Left hindlimb (tissue), 1 donor: Measurements from ENCODE around the gene EME2.
"Not testable (repeated sequence)": the region's sequence is repeated elsewhere in the genome, so short reads cannot be mapped to it uniquely, and the experiment has no call there.

Experiments
- DNase-seq: peaks from one replicate; pipeline ENCODE4 v3.0.0-alpha.2; 2018

Gene EME2

DNA sequence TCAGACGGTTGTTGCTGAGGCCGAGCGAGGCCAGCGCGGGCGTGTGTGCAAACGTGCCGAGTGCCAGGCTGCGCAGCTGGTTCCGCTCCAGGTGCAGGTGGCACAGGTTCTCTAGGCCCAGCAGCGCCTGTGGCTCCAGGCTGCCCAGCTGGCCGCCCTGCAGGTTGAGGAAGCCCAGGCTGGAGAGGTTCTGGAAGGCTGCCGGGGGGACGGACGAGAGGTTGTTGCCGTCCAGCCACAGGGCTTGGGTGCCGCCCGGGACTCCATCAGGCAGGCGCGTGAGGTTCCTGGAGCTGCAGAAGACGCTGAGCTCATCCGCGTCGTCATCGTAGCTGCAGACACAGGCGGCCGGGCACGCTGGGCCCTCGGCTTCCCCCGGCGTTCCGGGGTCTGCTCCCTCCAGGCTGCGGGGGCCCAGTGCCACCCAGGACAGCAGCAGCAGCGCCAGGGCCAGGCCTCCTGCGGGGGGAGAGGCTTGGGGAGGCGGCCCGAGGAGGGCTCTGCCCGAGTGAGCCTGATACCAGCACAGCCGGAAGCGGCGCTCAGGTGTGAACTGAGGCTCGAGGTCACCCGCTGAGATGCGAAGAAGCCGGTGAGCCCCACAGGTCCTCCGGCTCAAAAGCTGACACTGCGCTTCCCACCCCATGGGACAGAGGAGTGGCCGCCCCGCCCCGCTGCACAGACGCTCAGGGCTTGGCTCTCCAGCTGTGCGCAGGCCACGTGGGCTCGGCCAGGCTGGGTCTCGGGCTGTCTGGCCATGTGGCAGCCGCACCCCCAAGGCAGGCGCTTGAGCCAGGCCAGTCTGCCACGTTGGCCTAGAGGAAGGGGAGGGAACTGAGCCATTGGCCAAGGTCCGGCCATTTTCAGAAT, 19.6 kb downstream of the EME2 start:
- DNase-seq, result no peak

DNA sequence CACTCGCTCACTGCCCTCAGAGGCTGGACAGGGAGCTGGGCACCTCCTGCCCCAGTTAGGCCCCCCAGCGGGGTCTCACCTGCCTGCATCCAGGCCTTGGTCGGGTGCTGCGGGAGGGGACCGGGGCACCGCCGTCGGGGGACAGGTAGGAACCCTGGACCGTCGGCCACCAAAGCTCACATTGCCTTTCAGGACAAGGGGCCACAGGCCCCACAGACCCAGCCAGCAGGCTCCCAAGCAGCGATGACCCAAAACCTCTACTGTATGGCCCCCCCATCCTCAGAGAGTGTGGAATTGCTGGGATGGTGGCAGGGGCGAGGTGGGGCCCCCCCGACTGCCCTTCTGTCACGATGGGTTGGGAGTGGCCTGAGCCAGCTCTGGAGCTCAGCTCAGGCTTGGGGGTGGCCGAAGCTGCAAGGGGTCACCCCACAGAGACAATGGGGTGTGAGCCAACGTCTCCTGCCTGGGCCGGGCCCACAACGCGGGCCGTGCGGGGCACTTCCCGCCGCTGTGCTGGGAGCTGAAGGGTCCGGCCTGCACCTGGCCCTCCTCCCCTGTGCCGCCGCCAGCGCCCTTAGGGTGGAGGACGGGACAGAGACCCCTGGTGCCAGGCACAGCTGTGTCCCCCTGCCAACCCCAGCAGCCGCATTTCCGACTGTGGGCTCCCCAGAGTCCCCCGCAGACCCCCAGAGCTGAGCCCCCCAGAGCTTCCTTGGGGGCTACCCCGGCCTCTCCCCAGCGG, 20.4 kb downstream of the EME2 start:
- DNase-seq, result no peak

DNA sequence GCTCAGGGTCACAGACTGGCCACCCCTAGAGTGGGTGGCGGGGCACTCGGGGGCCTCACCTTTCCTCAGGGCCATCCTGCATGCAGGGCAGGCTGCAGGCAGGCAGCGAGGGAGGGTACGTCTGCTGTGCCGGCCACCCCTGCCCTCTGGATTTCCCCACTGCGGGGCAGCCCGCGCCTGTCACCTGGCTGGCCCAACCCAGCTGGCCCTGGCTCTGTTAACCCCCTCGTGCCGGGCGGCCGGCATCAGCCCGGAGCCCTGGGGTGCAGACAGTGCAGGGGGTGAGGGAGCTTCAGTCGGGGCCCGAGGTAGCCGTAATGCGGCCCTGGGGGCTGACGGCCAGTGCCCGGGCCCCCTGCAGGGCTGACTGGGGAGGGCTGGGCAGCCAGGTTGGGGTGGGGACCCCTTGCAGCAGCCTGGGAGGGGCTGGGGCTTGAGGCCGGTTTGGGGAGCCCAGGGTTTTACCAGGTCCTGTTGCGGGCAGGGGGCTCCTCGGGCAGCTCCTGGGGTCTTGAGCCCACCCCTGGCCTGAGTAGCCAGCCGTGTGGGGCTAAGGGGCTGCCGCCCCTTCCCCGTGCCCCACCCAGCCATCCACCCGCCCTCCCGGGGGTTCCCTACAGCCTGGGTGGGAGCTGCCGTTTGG, 21.1 kb downstream of the EME2 start, which contains the start of gene IGFALS:
IGFALS (minus strand) TSS at position 128 of the 643 bp plus-strand sequence; CDS start at position 75, 53 bp downstream.
- DNase-seq, result no peak

DNA sequence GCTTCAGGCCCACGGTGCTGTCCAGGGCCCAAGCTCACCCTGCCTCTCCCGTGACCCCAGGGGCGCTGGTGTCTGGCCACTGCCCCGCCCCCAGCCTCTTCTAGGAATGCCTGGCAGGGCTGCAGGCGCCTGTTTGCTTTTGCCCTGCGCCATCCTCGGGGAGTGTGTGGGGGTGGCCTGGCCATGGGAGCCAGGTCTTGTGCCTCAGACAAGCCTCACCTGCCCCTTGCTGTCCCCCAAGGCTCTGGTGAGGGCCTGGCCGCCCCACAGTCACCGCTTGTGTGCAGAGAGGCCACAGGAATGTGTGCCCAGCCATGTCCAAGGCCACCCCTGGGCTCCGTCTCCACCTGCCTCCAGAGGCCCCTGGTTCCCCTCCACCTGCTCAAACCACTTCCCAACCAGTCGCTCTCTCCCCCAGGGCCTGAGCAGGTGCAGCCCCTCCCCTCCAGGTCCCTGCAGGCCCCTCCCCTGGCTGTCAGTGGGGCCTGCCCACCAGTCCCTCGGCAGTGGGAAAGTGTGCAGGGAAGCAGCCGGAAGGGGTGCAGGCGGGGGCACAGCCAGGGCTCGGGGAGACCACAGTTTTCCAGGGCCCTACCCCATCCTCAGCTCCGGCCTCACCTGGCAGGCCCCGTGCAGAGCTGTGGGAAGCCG, 21.7 kb downstream of the EME2 start:
- no peak for DNase-seq

DNA sequence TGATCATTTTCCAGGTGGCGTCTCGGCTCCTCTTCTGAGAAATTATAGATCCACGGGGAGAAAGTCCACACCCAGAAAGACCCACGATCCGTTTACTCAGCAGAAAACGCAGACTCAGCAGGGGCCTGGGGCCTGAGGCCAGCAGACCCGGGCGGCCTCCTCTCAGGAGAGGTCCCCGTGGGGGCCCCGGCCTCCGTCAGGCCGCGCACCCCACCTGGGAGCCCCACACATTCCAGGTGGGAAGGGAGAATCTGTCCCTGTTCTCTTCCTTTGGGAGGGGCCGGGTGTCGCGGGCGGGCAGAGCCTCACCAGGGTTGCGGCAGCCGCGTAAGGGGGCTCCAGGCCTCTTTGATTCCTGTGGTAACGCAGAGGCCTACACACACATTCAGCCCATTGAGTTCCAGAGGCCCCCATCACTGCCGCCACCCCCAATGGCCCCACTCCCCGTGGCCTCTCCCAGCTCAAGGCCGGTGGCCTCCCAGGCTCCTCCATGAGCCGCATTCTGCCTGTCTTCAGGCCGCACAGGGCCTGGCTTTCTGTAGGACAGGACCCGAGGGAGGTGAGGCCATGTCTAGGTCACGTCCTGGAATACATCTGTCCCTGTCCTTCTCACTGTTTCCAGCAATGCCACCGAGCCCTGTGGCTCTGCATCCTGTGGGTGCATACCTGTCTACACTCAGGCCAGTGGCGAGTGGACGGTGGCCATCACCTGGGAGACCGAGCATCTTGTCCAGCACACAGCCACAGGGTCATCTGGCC, 22.5 kb downstream of the EME2 start:
- no peak for DNase-seq

DNA sequence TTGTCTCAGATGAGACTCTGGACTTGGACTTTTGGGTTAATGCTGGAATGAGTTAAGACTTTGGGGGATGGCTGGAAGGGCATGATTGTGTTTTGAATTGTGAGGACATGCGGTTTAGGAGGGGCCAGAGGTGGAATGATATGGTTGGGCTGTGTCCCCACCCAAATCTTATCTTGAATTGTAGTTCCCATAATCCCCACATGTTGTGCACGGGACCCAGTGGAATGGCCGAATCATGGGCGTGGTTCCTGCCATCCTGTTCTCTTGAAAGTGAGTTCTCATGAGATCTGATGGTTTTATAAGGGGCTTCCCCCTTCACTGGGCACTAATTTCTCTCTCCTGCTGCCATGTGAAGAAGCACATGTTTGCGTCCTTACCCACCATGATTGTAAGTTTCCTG, 26.7 kb downstream of the EME2 start:
- not testable (repeated sequence) for DNase-seq

DNA sequence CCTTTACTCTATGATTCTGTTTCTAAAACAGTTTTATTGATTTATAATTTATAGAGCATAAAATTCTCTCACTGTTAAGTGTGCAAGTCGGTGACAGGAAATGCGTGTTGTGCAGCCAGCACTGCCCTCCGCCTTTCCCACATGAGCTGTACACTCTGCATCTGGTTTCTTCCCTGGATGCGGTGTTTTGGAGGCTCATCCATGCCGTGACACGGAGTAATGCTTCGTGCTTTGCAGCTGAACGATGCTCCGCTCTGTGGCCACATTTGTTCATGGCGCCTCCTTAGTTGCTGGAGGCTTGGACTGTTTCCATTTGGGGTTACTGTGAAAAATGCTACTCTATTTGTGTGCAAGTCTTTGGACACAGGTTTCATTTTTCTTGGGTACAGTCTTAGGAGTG, 28.1 kb downstream of the EME2 start:
- no peak for DNase-seq

DNA sequence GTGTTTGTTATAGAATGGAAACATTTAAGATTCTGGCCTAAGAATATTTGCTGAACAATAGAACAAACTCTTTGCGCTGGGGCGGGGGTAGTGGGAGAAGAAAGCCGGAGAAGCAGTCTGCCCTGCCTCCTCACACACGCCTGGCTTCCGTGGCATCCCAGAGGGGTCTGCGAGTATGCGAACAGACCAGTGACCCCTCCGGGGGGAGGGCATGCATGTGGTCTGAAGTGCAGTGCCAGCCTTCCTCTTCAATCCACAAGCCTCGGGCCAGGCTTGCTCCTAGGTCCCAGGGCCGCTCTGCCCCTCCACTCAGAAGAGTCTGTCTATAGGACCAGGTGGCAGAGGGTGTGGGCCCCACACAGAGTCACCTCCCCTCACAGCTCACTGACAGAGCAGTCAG, 35.0 kb downstream of the EME2 start:
- DNase-seq, result no peak

DNA sequence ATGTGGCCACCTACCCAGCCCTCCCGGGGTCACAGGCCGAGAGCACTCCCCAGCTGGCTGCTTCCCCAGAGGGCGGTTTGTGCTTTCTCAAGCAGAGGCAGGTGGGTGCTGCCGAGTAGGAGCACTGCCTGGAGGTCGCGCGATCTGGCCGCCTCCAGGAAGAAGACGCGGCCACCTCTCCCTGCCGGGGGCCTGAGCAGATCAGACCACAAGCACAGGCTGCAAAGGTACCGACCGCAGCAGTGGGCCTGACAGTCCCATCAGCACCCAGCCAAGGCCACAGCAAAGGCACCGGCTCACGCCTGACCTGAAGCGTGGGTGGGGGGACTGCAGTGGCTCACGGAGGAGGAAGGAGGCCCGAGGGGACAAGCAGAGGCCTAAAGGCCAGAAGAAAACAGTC, 36.1 kb downstream of the EME2 start:
- DNase-seq, result no peak

DNA sequence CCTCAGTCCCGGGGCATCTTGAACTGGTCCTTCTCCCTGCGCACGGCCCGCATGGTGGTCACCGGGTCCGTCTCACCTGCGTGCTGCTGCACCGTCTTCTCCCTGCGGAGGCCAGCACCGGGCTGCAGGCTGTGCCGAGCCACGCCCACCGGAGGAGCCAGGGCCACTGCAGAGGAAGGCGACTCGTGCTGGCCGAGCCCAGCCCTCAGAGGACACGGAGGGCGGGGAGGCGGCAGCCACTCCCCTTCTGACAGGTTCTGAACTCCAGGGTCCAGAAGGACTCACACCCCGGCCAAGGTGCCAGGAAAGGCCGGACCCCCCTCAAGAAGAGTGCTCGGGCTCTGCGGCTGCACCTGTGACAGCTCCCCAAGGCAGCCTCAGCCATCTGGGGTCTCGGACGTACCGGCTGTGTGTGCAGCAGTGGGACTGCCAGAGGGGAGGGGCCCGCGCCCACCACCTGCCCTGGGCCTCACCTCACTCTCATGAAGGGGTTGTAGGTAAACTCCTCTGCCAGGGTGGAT, 36.7 kb downstream of the EME2 start:
- no peak for DNase-seq

DNA sequence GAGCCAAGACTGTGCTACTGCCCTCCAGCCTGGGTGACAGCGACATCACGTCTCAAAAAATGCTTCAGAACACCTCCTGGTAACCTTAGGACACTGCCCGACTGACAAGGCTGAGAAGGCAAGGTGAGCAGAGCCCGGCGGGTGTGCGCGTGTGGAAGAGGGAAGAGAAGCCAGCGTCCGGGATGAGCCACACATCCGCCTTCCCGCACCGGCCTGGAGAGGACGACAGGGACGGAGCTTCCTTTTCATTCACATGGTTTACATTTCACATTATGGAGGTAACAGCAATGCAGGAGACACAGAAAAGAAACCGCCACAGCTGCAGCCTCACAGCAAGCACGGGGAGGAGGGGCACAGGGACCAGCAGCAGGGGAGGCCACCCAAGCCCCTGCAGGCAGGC, 37.5 kb downstream of the EME2 start:
- DNase-seq, result no peak

DNA sequence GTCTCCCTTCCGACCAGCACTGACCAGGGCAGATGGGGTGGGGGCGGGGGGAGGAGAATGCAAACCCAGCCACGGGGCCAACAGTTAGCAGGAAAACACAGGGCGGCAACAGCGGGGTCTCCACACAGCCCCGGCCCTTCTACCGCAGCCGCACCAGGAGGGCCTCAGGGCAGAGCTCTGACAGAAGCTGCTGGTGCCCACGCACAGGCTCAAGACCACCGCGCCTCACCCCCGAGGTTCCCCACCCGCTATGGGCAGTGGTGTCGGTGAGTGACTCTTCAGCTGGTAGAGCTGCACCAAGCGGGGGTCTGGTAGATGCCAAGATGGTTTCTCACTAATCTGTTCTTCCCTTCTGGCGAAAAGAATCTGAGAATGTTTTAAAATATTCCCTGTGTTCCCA, 37.9 kb downstream of the EME2 start:
- no peak for DNase-seq

DNA sequence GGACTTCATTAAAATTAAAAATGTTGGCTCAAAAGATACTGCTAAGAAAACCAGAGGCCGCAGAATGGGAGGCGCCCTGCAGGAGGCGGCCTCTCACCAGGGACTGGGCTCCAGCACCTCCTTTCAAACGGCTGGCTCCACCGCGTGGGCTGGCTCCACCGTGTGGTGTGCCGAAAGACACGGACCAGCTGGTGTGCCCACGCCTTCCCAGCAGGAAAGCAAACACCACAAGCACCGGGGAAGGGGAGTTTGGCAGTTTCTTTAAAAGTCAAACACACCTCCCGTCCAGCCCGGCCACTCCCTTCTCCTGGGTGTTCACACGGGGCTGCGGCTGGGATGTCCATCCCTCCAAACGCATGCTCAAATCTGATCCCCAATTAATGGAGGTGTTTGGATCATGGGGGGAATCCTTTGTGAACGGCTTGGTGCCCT, 40.1 kb downstream of the EME2 start:
- DNase-seq, result no peak

DNA sequence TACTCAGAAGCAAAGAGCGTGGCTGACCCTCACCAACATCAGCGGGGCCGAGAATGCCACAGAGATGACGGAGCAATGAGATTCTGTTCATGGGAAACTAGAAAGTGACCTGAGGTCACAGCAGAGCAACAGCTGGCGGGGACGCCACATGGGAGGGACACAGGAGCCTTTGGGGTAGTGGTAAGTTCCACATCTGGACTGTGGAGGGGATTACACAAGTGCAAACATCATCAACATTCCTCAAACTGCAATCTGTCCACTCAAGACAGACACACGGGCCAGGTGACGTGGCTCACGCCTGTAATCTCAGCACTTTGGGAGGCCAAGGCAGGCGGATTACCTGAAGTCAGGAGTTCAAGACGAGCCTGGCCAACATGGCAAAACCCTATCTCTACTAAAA, 42.9 kb downstream of the EME2 start:
- no peak for DNase-seq

DNA sequence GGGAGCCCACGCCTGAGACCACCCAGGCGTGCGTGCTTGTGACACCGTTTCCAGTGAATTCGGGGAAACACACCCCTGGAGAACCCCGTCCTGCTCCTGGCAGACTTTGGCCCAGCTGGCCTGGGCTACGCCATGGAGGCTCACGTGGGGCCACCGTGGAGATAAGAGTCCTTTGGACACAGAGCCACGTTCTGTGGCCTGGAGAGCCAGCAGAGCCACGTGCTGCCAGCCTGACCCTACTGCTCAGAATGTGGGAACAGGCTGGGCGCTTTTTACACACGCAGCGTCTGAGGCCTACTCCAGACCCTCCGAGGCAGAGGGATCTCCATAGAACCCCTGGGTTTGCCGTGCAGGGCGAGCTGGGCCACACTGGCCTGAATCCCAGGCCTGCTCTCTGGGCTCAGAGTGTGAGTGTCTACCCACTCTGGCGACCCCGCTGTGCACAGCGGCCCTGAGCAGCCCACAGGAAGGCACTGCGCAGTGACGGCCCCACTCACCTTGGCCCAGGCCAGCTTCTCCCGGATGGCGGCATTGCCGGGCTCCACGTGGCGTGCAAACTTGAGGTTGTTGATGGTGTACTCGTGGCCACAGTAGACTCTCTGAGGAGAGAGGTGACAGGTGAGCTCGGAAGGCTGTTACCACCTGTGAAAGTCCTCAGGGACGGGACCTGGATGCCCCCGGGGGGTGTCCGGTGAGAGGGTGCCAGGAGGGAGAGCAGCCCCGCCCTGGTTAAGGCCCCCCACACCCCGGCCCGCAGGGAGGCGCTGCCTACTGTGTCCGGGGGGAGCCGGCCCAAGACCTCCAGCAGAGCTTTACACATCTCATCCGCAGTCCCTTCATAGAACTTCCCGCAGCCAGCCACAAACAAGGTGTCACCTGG, 44.0 kb downstream of the EME2 start:
- no peak for DNase-seq

DNA sequence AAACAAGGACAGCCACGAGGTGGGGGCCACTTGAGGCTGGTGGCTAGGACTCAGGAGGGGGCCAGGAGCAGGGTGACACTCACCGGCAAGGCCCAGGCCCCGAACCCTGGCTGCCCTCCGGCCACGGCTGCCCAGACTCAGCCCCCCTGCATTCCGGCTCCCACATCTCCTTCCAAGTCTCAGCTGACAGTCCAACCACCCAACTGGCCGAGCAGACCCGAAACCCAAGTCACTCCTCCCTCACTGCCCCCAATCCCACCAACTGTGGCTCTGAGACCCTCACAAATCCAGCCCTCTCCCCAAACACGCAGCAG, 44.6 kb downstream of the EME2 start:
- no peak for DNase-seq

DNA sequence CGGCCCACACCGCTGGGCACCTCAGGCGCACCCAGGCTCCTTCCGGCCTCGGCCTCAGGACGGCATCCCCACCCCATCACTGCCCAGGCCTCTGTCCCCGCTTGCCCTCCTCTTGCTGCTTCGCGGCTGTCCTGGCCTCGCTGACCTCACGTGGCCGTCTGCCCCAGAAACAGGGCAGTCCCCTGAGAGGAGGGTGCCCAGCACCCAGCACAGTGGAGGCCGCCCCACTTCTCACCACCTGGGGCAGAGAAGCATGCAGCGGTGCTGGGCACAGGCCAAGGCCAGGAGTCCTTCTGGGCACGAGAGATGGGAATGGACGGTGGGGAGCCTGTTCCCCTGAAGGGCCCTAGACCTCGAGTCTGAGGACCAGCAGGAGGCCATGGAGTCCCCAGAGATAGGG, 45.1 kb downstream of the EME2 start:
- DNase-seq, result no peak

DNA sequence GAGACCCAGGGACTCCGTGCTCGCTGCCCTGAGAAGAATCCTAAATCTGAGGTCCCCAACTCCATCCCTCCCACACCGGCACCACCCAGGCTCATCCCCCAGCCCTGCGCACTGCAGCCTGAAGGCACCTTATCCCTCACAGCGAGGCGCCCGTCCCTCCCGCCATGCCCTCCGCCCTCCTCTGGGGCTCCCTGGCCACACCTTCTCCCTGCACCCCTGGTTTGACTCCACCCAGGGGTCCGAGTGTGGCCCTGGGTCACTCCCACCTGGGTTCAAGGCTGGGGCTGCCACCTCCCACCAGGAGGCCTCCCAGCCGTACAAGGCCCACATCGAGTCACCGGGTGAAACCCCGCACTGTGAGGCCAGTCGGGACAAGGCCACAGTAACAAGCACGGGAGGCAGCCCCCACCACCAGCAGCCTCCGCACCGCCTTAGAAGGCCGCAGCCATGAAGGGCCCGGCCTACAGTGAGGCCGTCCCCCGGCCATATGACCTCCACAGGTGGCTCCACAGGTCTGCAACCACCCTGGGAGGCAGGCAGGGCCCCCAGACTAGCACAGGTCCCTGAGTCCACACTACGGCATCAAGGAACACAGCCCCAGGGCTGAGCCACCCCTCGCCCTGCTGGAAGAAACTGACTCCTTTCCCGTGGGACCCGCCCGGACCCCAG, 45.7 kb downstream of the EME2 start:
- no peak for DNase-seq

DNA sequence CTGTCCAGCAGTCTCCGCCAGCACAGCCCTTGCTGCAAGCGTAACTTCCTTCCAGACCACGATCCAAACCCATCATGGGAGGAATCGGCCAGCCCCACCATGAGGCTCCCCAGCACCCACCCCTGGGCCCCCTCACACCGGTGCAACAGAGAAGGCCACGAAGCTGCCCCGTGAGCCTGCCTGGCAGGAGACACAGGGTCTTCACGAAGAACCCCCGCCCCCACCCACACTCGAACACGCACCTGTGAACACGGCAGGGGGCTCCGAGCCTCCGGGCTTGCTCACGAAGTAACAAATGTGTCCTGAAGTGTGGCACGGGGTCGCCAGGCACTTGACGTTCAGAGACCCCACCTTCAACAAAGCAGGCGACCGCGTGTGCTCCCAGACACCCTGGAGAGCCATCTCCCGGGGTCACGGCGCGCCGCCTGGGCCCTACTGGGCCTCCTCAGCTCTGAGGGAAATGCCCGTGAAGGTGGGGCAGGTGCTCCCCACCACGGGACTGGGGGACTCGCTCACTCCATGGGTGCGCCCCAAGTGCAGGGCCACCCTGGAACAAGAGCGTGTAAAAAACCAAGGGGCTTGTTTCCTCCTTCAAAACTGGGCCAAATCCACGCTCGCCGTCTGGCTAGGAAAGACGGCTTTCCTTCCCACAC, 46.4 kb downstream of the EME2 start:
- no peak for DNase-seq

DNA sequence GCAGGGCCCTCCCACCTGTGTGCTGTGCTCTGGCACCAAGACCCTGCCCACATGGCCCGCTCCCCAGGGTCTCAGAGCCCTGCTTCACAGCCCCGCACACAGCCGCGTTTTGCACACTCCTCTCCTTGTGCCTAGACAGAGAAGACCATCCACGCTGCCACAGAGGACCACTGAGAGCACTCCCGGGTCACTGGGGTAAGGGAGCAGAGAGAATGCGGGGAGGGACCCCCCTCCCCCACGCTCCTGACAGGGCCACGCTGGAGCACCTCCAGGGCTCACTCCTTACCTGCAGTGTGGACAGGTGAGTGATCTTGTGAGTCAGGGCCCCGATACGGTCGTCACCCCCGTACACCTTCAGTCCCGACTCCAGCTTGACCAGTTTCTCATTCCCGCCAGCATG, 47.0 kb downstream of the EME2 start:
- no peak for DNase-seq
